ENCODE results near the gene CSE1L.
"Not testable (repeated sequence)": the region's sequence is repeated elsewhere in the genome, so short reads cannot be mapped to it uniquely, and the experiment has no call there.

CSE1L gene
- 80.5 reads per million, percentile 78 among the genes with 10 or more reads in this experiment for total RNA-seq

GRCh38 chr20:49046087-49046900, at the start of gene CSE1L:
TSS of gene CSE1L (plus strand) at chr20:49046312. CDS start at chr20:49058464, 12,152 bp downstream.
- DNase-seq: peak; percentile 90

GRCh38 chr20:48999890-49000870, 45.9 kb upstream of the CSE1L start:
- DNase-seq: no peak

- no peak for DNase-seq
Observed at GRCh38 chr20:49001741-49002140, 44.4 kb upstream of the CSE1L start.

GRCh38 chr20:49006446-49006980, 39.6 kb upstream of the CSE1L start:
- no peak for DNase-seq

- DNase-seq: no peak
Observed at GRCh38 chr20:49009899-49010631, 36.0 kb upstream of the CSE1L start.

- no peak for DNase-seq
Observed at GRCh38 chr20:49024220-49024619, 21.9 kb upstream of the CSE1L start.

- DNase-seq: not testable (repeated sequence)
Observed at GRCh38 chr20:49028177-49028576, 17.9 kb upstream of the CSE1L start.

GRCh38 chr20:49028684-49029083, 17.4 kb upstream of the CSE1L start:
- no peak for DNase-seq

- DNase-seq: no peak
Observed at GRCh38 chr20:49029203-49029602, 16.9 kb upstream of the CSE1L start.

- DNase-seq: no peak
Observed at GRCh38 chr20:49030954-49031619, 15.0 kb upstream of the CSE1L start.

GRCh38 chr20:49032455-49032854, 13.7 kb upstream of the CSE1L start:
- no peak for DNase-seq

GRCh38 chr20:49034070-49034732, 11.9 kb upstream of the CSE1L start:
- DNase-seq: no peak

- DNase-seq: no peak
Observed at GRCh38 chr20:49037962-49038387, 8.1 kb upstream of the CSE1L start.

- no peak for DNase-seq
Observed at GRCh38 chr20:49039854-49040253, 6.3 kb upstream of the CSE1L start.

GRCh38 chr20:49043000-49043399, 3.1 kb upstream of the CSE1L start:
- DNase-seq: no peak

- DNase-seq: no peak
Observed at GRCh38 chr20:49045440-49046086, 549 bp upstream of the CSE1L start.

GRCh38 chr20:49052334-49052733, 6.2 kb downstream of the CSE1L start:
- no peak for DNase-seq

- no peak for DNase-seq
Observed at GRCh38 chr20:49054056-49054643, 8.0 kb downstream of the CSE1L start.

- DNase-seq: no peak
Observed at GRCh38 chr20:49063279-49063678, 17.2 kb downstream of the CSE1L start.

- no peak for DNase-seq
Observed at GRCh38 chr20:49074521-49074920, 28.4 kb downstream of the CSE1L start.

Data from effector CD4-positive, alpha-beta T cell (primary cell).